ENCODE data around the gene BICD1.

- TF ChIP-seq, protein P1, sequence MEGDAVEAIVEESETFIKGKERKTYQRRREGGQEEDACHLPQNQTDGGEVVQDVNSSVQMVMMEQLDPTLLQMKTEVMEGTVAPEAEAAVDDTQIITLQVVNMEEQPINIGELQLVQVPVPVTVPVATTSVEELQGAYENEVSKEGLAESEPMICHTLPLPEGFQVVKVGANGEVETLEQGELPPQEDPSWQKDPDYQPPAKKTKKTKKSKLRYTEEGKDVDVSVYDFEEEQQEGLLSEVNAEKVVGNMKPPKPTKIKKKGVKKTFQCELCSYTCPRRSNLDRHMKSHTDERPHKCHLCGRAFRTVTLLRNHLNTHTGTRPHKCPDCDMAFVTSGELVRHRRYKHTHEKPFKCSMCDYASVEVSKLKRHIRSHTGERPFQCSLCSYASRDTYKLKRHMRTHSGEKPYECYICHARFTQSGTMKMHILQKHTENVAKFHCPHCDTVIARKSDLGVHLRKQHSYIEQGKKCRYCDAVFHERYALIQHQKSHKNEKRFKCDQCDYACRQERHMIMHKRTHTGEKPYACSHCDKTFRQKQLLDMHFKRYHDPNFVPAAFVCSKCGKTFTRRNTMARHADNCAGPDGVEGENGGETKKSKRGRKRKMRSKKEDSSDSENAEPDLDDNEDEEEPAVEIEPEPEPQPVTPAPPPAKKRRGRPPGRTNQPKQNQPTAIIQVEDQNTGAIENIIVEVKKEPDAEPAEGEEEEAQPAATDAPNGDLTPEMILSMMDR (conservative IDR thresholded peaks at IDR 0.05), result no peak
- TF ChIP-seq EZH2 (IDR thresholded peaks at IDR 0.05; ENCODE audit: low read depth), result no peak
Observed at GRCh38 chr12:32420356-32420755, 313.7 kb downstream of the BICD1 start.

Measured in PC-9 (cell line).